Esophagus muscularis mucosa (tissue), 4 donors: ENCODE data around the gene CABP7.

Experiments
- EP300 ChIP-seq: sonication (generic); formaldehyde crosslinking; IDR thresholded peaks from one replicate; pipeline ENCODE4 v1.6.1; 2017; ENCODE audit warnings: antibody characterized with exemption
- POLR2A ChIP-seq: fragments of 450-650 bp; IDR thresholded peaks from one replicate; pipeline ENCODE4 v1.6.1; 2017; ENCODE audit warnings: antibody characterized with exemption, moderate library complexity, mild to moderate bottlenecking, low read depth
- POLR2AphosphoS5 ChIP-seq, 2 donors: sonication (generic); formaldehyde crosslinking; IDR thresholded peaks; one replicate each; pipeline ENCODE4 v1.6.1; 2017; ENCODE audit warnings: antibody characterized with exemption in 2 of 2
- TF ChIP-seq, protein P1 (sequence below), 3 experiments: fragments of 200-600 bp in 2 of 3; fragments of 450-650 bp in 1 of 3; sonication (generic) in 2 of 3; IDR thresholded peaks; one replicate each; pipeline ENCODE4 v1.5.1; 2017 to 2019; ENCODE audit warnings: antibody characterized with exemption in 3 of 3, mild to moderate bottlenecking in 2 of 3, moderate library complexity in 1 of 3

DNA sequence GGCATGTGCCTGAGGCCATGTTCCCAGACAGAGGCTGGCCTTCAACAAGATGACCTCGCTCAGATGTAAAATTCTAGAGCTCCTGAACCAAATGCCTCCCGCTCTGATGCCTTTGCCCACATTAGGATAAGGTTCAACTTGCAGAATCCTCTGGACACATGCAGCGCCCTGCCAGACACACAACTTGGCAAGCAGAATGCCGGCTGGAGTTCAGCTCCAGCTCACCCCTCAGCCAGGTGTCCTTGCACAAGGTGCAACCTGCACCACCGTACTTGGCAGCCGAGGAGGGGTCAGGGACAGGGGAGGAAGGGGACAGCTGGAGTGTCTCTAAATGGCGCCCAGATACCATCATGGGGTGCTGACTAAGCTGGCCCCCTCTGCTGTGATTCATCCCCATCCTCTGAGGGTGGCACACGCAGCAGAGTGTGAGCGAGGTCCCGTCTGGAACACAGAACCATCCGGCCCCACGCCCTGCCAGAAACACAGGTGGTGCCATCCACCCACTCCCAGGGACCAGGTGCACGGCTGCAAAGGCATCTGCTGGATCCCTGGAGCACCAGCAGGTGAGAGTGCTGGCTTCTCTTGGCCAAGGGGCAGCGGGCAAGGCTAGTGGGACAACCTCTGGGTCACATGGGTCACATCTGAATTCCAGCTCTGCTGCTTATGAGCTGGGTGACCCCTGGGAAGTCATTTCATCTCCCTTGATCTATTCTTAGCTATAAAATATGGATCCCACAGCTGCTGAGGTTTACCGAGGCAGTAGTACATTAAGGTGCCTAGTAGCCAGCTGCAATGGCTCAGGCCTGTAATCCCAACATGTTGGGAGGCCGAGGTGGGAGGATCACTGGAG lies 34.2 kb downstream of the CABP7 start:
- TF ChIP-seq, protein P1, sequence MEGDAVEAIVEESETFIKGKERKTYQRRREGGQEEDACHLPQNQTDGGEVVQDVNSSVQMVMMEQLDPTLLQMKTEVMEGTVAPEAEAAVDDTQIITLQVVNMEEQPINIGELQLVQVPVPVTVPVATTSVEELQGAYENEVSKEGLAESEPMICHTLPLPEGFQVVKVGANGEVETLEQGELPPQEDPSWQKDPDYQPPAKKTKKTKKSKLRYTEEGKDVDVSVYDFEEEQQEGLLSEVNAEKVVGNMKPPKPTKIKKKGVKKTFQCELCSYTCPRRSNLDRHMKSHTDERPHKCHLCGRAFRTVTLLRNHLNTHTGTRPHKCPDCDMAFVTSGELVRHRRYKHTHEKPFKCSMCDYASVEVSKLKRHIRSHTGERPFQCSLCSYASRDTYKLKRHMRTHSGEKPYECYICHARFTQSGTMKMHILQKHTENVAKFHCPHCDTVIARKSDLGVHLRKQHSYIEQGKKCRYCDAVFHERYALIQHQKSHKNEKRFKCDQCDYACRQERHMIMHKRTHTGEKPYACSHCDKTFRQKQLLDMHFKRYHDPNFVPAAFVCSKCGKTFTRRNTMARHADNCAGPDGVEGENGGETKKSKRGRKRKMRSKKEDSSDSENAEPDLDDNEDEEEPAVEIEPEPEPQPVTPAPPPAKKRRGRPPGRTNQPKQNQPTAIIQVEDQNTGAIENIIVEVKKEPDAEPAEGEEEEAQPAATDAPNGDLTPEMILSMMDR (IDR thresholded peaks at IDR 0.05) = no peak
- no peak for TF ChIP-seq POLR2AphosphoS5 (IDR thresholded peaks at IDR 0.05)
- TF ChIP-seq EP300 = no peak
- TF ChIP-seq POLR2A = no peak
